GM18868 (cell line): ENCODE results near the gene RHOT2.
"Not testable (repeated sequence)": the region's sequence is repeated elsewhere in the genome, so short reads cannot be mapped to it uniquely, and the experiment has no call there.

Experiments
- ATAC-seq: cut with Tn5 transposase; IDR thresholded peaks from one replicate; pipeline ENCODE4 v1.9.1; 2021; ENCODE audit warnings: mild to moderate bottlenecking, moderate library complexity; ENCODE audit not compliant: unreplicated experiment

The RHOT2 gene

DNA sequence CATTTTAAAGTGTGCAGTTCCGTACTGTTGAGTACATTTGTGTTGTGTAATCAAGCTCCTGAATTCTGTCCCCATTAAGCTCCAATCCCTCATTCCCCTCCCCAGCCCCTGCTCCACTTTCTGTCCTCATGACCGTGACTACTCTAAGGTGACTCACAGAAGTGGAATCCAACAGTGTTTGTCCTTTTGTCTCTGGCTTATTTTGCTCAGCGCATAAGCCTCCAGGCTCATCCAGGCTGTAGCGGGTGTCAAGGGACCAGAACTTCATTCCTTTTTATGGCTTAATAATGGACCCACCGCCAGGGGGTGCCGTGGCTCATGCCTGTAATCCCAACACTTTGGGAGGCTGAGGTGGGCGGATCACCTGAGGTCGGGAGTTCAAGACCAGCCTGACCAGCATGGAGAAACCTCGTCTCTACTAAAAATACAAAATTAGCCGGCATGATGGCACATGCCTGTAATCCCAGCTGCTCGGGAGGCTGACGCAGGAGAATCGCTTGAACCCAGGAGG is 44.9 kb downstream of the RHOT2 start:
- not testable (repeated sequence) for ATAC-seq

- no peak for ATAC-seq
These were observed 46.1 kb downstream of the RHOT2 start for GRCh38 chr16:714079-714478.

DNA sequence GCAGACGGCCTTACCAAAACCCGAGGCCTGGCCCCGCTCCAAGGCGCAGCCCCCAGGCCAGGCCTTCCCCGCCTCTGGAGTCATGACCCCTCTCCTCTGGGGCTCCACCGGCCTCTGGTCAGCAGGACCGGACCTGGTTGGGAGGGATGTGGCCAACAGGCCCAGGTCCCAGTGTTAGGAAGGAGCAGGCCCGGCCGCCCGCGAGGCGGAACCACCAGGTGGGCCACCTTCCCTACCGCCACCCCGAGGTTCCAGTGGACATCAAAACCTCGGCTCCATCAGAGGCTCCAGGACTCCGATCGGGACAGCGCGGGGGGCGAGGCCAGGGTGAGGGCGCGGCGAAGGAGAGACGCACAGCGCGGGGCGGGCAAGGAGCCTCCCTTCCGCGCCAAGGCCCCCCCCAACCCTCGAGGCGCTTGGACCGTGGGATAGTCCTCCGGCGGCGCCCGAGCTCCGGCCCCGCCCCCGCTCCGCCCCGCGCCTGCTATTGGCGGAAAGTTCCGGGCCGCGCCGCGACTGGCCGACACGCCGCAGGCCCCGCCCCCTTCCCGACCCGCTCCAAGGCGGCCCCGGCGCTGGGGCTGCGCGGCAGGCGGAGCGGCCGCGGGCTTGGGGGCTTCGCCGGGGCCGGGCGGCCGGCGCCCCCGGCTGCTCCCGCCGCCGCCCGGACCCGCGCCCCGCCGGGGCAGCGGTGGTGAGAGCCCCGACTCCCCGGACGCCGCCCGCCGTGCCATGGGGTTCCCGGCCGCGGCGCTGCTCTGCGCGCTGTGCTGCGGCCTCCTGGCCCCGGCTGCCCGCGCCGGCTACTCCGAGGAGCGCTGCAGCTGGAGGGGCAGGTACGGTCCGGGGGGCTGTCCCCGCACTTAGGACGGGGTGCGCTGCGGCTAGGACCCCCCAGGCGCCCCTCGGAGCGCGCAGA is 46.9 kb downstream of the RHOT2 start, which contains the start of gene METRN:
METRN (plus strand) TSS at position 561 of the 919 bp plus-strand sequence; CDS start at position 733, 172 bp downstream.
- ATAC-seq = peak; percentile 73

DNA sequence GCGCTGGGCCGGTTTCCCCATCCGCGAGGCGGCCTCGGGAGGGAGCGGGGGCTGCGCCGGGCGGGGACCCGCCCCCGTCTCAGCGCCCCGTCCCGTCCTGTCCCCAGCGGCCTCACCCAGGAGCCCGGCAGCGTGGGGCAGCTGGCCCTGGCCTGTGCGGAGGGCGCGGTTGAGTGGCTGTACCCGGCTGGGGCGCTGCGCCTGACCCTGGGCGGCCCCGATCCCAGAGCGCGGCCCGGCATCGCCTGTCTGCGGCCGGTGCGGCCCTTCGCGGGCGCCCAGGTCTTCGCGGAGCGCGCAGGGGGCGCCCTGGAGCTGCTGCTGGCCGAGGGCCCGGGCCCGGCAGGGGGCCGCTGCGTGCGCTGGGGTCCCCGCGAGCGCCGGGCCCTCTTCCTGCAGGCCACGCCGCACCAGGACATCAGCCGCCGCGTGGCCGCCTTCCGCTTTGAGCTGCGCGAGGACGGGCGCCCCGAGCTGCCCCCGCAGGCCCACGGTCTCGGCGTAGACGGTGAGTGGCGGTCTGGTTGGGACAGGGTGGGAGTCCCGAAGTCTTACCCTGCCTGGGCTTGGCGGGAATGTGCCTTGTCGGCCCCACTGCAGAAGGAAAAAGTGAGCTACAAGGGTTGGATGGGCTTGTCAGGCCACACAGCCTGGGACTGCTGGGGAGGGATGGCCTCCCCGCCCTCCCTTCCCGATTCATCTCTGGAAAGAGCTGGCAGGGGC is 47.7 kb downstream of the RHOT2 start:
- peak; percentile 11 for ATAC-seq

GRCh38 chr16:716200-716568 is 48.3 kb downstream of the RHOT2 start:
- no peak for ATAC-seq

DNA sequence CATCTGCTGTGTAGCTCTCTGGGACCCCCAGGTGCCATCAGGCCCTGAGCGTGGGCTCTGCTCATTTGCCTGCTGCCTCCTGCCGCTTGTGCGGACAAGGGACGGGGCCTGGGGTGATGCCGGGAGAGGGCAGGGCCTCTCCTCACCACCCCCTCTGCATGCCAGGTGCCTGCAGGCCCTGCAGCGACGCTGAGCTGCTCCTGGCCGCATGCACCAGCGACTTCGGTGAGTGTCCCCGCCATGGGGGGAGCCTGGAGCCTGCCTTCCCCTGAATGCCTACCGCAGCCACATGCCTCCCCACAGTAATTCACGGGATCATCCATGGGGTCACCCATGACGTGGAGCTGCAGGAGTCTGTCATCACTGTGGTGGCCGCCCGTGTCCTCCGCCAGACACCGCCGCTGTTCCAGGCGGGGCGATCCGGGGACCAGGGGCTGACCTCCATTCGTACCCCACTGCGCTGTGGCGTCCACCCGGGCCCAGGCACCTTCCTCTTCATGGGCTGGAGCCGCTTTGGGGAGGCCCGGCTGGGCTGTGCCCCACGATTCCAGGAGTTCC is 48.9 kb downstream of the RHOT2 start:
- no peak for ATAC-seq

- no peak for ATAC-seq
These were observed 49.7 kb downstream of the RHOT2 start for GRCh38 chr16:717450-718245.

DNA sequence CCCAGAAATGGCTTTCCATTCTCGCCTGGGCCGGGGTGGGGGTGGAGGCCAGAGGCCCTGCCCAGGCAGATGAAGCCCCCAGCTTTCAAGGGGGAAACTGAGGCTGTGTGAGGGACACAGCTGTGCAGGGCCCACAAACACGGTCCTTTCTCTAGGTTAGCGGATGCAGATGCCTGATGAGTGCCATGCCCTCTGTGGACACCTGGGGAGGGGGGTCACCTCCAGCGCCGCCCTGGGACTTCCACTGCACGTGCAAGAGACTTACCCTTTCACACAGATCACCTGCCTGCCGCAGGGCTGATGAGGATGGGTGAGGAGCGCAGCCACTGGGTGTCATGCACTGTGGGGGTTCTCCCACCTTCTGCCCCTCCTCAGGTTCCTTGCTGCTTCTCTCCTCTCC is 50.5 kb downstream of the RHOT2 start:
- ATAC-seq = no peak

DNA sequence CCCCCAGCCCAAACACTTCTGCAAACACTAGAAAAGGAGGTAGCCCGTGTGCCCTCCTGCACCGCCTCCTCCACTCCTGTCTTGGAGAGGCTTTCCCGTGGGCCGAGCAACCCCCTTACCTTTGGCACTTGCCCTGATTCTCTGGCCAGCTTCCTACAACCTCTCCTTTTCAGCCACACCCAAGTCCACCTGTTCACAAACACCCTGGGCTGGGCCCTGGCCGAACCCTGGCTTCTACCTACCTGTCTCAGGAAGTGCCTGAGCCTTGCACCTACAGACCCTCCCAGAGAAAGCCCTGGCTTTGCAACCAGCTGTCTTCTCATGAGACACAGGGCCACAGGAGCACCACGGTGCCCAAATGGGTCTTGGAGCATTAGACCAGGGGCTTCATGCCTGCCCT is 51.0 kb downstream of the RHOT2 start:
- no peak for ATAC-seq

DNA sequence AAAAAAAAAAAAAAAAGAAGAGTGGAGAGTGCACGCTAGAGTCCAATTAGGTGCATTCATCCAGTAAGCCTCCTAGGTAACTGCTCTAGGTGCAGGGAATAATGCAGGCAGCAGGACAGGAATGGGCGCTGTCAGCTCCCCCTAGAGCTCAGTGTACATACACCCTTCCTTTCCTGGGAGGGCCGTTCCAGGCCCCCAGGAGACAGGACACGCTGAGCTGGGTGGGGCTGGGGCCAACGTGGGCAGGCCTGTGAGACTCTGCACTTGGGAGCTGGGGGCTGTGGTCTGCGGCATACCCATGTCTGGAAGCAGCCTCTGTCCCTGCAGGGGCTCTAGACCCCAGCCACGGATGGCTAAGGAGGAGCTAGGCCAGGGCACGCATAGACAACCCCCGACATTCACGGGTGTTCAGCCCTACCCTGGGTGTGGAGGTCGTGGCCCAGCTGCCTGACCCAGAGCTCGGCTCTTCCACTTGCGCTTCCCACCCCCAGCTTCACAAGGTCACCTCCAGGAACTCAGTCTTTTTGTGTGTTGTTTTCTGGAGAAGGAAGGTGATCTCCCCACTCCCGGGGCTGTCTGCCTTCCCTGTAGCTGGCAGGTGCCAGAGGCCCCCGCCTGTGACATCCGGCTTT is 52.0 kb downstream of the RHOT2 start:
- ATAC-seq = no peak

DNA sequence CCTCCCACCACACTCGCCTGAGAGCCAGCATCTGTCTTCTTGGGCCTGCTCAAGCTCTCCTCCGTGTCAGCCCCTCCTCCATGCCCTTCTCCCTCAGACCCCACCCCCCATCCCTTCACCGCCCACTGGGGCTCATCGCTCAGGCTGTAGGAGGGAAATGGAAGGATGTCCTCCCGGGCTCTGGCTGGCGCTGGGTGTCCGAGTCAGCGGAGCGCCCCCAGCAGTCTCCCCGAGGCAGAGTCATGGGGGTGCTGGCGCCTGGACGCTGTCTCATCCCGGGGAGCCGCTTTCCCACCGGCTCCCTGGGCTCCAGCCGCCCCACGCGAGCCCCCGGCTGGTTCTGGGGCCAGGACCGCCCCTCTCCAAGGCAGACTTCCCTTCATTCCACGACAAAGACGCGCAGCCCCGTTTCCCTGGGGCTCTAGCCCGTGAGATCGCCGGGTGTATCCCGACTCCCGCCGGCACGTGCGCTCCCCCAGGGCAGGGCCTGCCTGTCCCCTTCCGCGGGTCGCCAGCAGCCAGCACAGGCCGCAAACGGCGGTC is 52.6 kb downstream of the RHOT2 start:
- peak; percentile 23 for ATAC-seq

GRCh38 chr16:720990-721764 is 53.2 kb downstream of the RHOT2 start, which contains the start of gene ANTKMT:
TSS of gene ANTKMT (plus strand) at chr16:721146. CDS start at chr16:721275, 129 bp downstream.
- peak; percentile 68 for ATAC-seq

GRCh38 chr16:721765-722540 is 54.0 kb downstream of the RHOT2 start:
- ATAC-seq = no peak

GRCh38 chr16:722835-723633 is 55.1 kb downstream of the RHOT2 start:
- no peak for ATAC-seq

DNA sequence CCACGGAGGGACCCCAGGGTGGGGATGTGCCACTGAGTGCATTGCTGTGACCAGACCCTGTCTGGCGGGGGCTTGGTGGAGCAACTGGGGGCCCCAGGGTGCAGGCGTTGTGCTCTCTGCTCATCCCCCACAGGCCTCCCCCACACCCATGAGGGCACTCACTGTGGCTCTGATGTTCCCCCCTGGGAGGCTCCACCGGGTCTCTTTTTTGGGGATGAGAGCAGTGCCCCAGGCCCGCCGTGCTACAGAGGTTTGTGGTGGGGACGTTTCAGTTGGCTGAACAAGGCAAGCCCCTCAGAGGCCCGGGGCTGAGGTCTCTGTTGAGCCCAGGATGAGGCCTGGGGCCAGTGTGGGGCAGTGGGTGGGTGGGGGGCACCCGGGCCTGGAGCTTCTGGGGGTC is 55.8 kb downstream of the RHOT2 start:
- ATAC-seq = no peak
